ENCODE data around the gene TP53BP1.

TP53BP1 gene

GRCh38 chr15:43487271-43487895, 5.6 kb downstream of the TP53BP1 start:
- no peak for DNase-seq (ENCODE audit: low read depth)

- DNase-seq (ENCODE audit: low read depth): no peak
These were observed 8.5 kb downstream of the TP53BP1 start for GRCh38 chr15:43484455-43484854.

GRCh38 chr15:43483297-43484128, 9.4 kb downstream of the TP53BP1 start:
- no peak for DNase-seq (ENCODE audit: low read depth)

GRCh38 chr15:43473885-43474284, 19.1 kb downstream of the TP53BP1 start:
- DNase-seq (ENCODE audit: low read depth): no peak

- no peak for DNase-seq (ENCODE audit: low read depth)
These were observed 21.0 kb downstream of the TP53BP1 start for GRCh38 chr15:43471975-43472374.

GRCh38 chr15:43469867-43470266, 23.1 kb downstream of the TP53BP1 start:
- no peak for DNase-seq (ENCODE audit: low read depth)

- DNase-seq (ENCODE audit: low read depth): no peak
These were observed 27.9 kb downstream of the TP53BP1 start for GRCh38 chr15:43465100-43465499.

GRCh38 chr15:43463998-43464397, 29.0 kb downstream of the TP53BP1 start:
- DNase-seq (ENCODE audit: low read depth): no peak

GRCh38 chr15:43463507-43463906, 29.4 kb downstream of the TP53BP1 start:
- no peak for DNase-seq (ENCODE audit: low read depth)

GRCh38 chr15:43449981-43450380, 43.0 kb downstream of the TP53BP1 start:
- DNase-seq (ENCODE audit: low read depth): no peak

GRCh38 chr15:43446344-43446743, 46.6 kb downstream of the TP53BP1 start:
- no peak for DNase-seq (ENCODE audit: low read depth)

GRCh38 chr15:43441316-43441715, 51.6 kb downstream of the TP53BP1 start:
- no peak for DNase-seq (ENCODE audit: low read depth)

GRCh38 chr15:43440721-43441281, 52.2 kb downstream of the TP53BP1 start:
- peak; percentile 12 for DNase-seq (ENCODE audit: low read depth)

GRCh38 chr15:43439268-43439667, 53.7 kb downstream of the TP53BP1 start:
- DNase-seq (ENCODE audit: low read depth): no peak

GRCh38 chr15:43436395-43436794, 56.6 kb downstream of the TP53BP1 start:
- no peak for DNase-seq (ENCODE audit: low read depth)

GRCh38 chr15:43434446-43434845, 58.5 kb downstream of the TP53BP1 start:
- DNase-seq (ENCODE audit: low read depth): no peak

GRCh38 chr15:43433661-43434303, 59.2 kb downstream of the TP53BP1 start:
- no peak for DNase-seq (ENCODE audit: low read depth)

- no peak for DNase-seq (ENCODE audit: low read depth)
These were observed 59.8 kb downstream of the TP53BP1 start for GRCh38 chr15:43433165-43433564.

- DNase-seq (ENCODE audit: low read depth): no peak
These were observed 63.3 kb downstream of the TP53BP1 start for GRCh38 chr15:43429687-43430086.

- no peak for DNase-seq (ENCODE audit: low read depth)
These were observed 69.2 kb downstream of the TP53BP1 start for GRCh38 chr15:43423793-43424192.

- no peak for DNase-seq (ENCODE audit: low read depth)
These were observed 72.1 kb downstream of the TP53BP1 start for GRCh38 chr15:43420876-43421275.

- DNase-seq (ENCODE audit: low read depth): no peak
These were observed 72.5 kb downstream of the TP53BP1 start for GRCh38 chr15:43420435-43420834.

GRCh38 chr15:43414196-43414595, 78.8 kb downstream of the TP53BP1 start:
- no peak for DNase-seq (ENCODE audit: low read depth)
